Activated naive CD8-positive, alpha-beta T cell treated with anti-CD3 and anti-CD28 coated beads for 36 hours (primary cell): ENCODE measurements around the gene NRG4. TPM values are rescaled to one million over a fixed set of nuclear protein-coding genes. Genes with fewer than 3 reads are reported as not detected.

Source experiments
- total RNA-seq, 2 experiments: library from RNA; stranded (reverse); gene quantifications; one replicate each; pipeline ENCODE4 v1.2.3, GENCODE V29; 2021

Gene NRG4
- total RNA-seq, 2 experiments from 2014 or later, result not detected

Other genes starting within 250 kb of the NRG4 start
- 10 to 100 TPM; 17.6 to 18.8 TPM for gene UBE2Q2, start 169.0 kb downstream of the NRG4 start, total RNA-seq
- 10 to 100 TPM; 48.2 to 49.5 TPM for gene FBXO22, start 108.5 kb downstream of the NRG4 start, total RNA-seq
- gene TMEM266, start 47.6 kb upstream of the NRG4 start, total RNA-seq, result under 1 TPM in 1 of 2 experiments, not detected in 1; 0.12 TPM